ENCODE data around the gene CD1C. TPM values are rescaled to one million over a fixed set of nuclear protein-coding genes. Genes with fewer than 3 reads are reported as not detected.

CD1C gene
- total RNA-seq, 2 donors from 2014 or later = 1.0 TPM; not detected in 1

- intact Hi-C loops (cut with DNase I) = no loop called here
- TF ChIP-seq CTCF (IDR thresholded peaks at IDR 0.05) (no peak), POLR2A (IDR thresholded peaks at IDR 0.05) (no peak)
- Histone ChIP-seq H3K36me3 (replicated peaks in 1 of 2; ENCODE audit: insufficient read depth in 1 of 2, low read depth in 2 of 2) (no peaks in the 10 kb centered on the region), H3K27me3 (no peaks in the 10 kb centered on the region), H3K27ac (peak overlapping the region in 1 of 4 donors; percentile 32), H3K9me3 (no peaks in the 10 kb centered on the region), H3K4me3 (no peak overlapping the region), H3K4me1 (no peaks in the 10 kb centered on the region)
- DNase-seq (no peak), ATAC-seq (no peak)
- WGBS, 2 donors = 58 to 67% methylated on average over 4 of the region's 4 CpGs
Observed at GRCh38 chr1:158286487-158286886, 3.2 kb upstream of the CD1C start.

DNA sequence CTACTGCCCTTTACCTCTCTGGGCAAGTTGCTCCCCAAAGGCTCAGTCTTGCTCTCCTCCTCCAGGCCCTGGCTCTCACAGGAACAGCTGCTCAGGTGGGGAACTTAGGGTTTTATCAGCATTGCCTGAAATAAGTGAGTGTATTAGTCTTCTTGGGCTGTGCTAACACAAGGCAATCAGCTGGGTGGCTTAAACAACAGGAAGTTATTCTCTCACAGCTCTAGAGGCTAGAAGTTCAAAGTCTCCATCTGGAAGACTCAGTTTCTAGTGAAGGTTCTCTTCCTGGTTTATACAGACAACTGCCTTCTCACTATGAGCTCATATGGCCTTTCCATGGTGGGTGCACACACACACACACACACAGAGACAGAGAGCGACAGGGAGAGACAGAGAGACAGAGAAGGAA, 2.8 kb upstream of the CD1C start:
- no peak for ATAC-seq
- no peak overlapping the region for H3K27ac ChIP-seq
- intact Hi-C loops (cut with DNase I) = no loop called here

DNA sequence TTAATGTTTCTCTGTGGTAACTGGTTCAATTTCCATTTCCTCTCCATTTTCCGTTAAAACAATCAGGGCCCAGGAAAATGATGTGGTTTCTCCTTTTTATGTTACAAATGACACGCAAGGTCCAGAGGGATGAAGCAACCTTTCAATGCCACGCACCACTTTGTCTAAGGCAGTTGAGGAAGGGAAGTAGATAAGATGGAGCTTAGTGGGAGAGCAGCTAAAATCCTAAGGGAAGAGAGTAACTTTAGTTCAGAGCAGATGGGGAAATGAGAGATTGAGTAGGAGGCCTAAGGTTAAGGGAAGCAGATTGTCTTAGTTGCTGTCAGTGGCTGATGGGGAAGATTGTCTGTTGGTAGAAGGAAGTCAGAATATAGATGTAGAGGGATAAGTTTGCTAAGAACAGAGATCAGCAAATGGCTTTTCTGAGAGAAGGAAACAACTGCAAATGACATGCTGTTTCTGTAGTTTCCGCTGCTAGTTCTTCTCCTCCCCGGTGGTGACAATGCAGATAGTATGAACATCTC, 660 bp downstream of the CD1C start:
- 48 to 69% methylated on average over 5 of the region's 5 CpGs for WGBS, 2 donors
- H3K4me1 ChIP-seq = no peaks in the 10 kb centered on the region
- no peak for DNase-seq
- no peak overlapping the region for H3K27ac ChIP-seq
- TF ChIP-seq POLR2A (IDR thresholded peaks at IDR 0.05) (no peak), CTCF (IDR thresholded peaks at IDR 0.05) (no peak)
- H3K36me3 ChIP-seq (replicated peaks in 1 of 2; ENCODE audit: insufficient read depth in 1 of 2, low read depth in 2 of 2) = no peaks in the 10 kb centered on the region
- H3K9me3 ChIP-seq = no peaks in the 10 kb centered on the region
- ATAC-seq = no peak
- H3K4me3 ChIP-seq = no peak overlapping the region
- intact Hi-C loops (cut with DNase I) = no loop called here
- no peaks in the 10 kb centered on the region for H3K27me3 ChIP-seq

More for the DNA sequence above, 2.8 kb upstream of the CD1C start:
- no peak for DNase-seq
- Histone ChIP-seq H3K4me3 (no peak overlapping the region), H3K27me3 (no peaks in the 10 kb centered on the region), H3K9me3 (no peaks in the 10 kb centered on the region), H3K36me3 (replicated peaks in 1 of 2; ENCODE audit: insufficient read depth in 1 of 2, low read depth in 2 of 2) (no peaks in the 10 kb centered on the region), H3K4me1 (no peaks in the 10 kb centered on the region)
- 73 to 83% methylated on average over 1 of the region's 1 CpG for WGBS, 2 donors
- TF ChIP-seq POLR2A (IDR thresholded peaks at IDR 0.05) (no peak), CTCF (IDR thresholded peaks at IDR 0.05) (no peak)

GRCh38 chr1:158295791-158296190, 6.1 kb downstream of the CD1C start:
- 85 to 86% methylated on average over 2 of the region's 2 CpGs for WGBS, 2 donors
- H3K27ac ChIP-seq = no peak overlapping the region
- H3K4me1 ChIP-seq = no peaks in the 10 kb centered on the region
- no peaks in the 10 kb centered on the region for H3K27me3 ChIP-seq
- TF ChIP-seq POLR2A (IDR thresholded peaks at IDR 0.05) = no peak
- TF ChIP-seq CTCF (IDR thresholded peaks at IDR 0.05) = no peak
- intact Hi-C loops (cut with DNase I) = no loop called here
- no peaks in the 10 kb centered on the region for H3K36me3 ChIP-seq (replicated peaks in 1 of 2; ENCODE audit: insufficient read depth in 1 of 2, low read depth in 2 of 2)
- no peak for ATAC-seq
- H3K9me3 ChIP-seq = no peaks in the 10 kb centered on the region
- no peak overlapping the region for H3K4me3 ChIP-seq
- DNase-seq = no peak

DNA sequence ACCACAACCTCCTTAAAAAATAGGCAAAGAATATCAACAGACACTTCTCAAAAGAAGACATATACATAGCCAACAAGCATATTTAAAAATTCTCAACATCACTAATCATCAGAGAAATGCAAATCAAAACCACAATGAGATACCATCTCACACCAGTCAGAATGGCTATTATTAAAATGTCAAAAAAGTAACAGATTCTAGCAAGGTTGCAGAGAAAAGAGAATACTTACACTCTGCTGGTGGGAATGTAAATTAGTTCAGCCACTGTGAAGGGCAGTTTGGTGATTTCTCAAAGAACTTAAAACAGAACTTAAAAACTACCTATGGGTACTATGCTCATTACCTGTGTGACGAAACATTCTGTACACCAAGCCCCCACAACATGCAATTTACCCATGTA, 20.9 kb downstream of the CD1C start:
- Histone ChIP-seq H3K27ac (no peak overlapping the region), H3K9me3 (peaks cover 0 to 9% (median 0%) of the 10 kb centered on the region in 3 donors), H3K36me3 (replicated peaks in 1 of 2; ENCODE audit: insufficient read depth in 1 of 2, low read depth in 2 of 2) (no peaks in the 10 kb centered on the region), H3K27me3 (no peaks in the 10 kb centered on the region), H3K4me1 (no peaks in the 10 kb centered on the region), H3K4me3 (no peak overlapping the region)
- ATAC-seq (no peak), DNase-seq (no peak)
- intact Hi-C loops (cut with DNase I) = no loop called here
- no peak for TF ChIP-seq CTCF (IDR thresholded peaks at IDR 0.05)
- TF ChIP-seq POLR2A (IDR thresholded peaks at IDR 0.05) = no peak
- WGBS, 2 donors = 42 to 50% methylated on average over 1 of the region's 1 CpG
